SJCRH30 (cell line): ENCODE results near the gene IRF4. TPM values are rescaled to one million over a fixed set of nuclear protein-coding genes. Genes with fewer than 3 reads are reported as not detected.

Source experiments
- DNase-seq, 2 experiments: peaks; one replicate each; pipeline ENCODE4 v3.0.0-alpha.2; 2015 to 2020
- H3K27ac ChIP-seq: fragments of 250-450 bp; sonication (Bioruptor Pico); 2 replicates; pipeline ENCODE4 v1.5.1; 2020; ENCODE audit warnings: mild to moderate bottlenecking, moderate library complexity
- H3K27me3 ChIP-seq: fragments of 250-450 bp; sonication (Bioruptor Pico); 2 replicates; pipeline ENCODE4 v1.5.1; 2020; ENCODE audit warnings: mild to moderate bottlenecking, moderate library complexity
- H3K36me3 ChIP-seq: fragments of 250-450 bp; sonication (Bioruptor Pico); 2 replicates; pipeline ENCODE4 v1.5.1; 2020; ENCODE audit warnings: mild to moderate bottlenecking, moderate library complexity
- H3K4me1 ChIP-seq: fragments of 250-450 bp; sonication (Bioruptor Pico); 2 replicates; pipeline ENCODE4 v1.5.1; 2020; ENCODE audit warnings: mild to moderate bottlenecking, moderate library complexity
- H3K4me3 ChIP-seq: fragments of 250-450 bp; sonication (Bioruptor Pico); 2 replicates; pipeline ENCODE4 v1.5.1; 2020; ENCODE audit warnings: mild to moderate bottlenecking, moderate library complexity
- H3K9me3 ChIP-seq: fragments of 250-450 bp; sonication (Bioruptor Pico); replicated peaks from 2 replicates; pipeline ENCODE4 v1.5.1; 2020; ENCODE audit warnings: mild to moderate bottlenecking, moderate library complexity
- total RNA-seq: library from RNA; depleted of rRNA; stranded (reverse); fragments of >200 nt; shearing (Covaris generic); gene quantifications from 2 replicates; pipeline ENCODE4 v1.2.3, GENCODE V29; 2014

The IRF4 gene
- total RNA-seq, 1 experiment from 2014 or later, result not detected

DNA sequence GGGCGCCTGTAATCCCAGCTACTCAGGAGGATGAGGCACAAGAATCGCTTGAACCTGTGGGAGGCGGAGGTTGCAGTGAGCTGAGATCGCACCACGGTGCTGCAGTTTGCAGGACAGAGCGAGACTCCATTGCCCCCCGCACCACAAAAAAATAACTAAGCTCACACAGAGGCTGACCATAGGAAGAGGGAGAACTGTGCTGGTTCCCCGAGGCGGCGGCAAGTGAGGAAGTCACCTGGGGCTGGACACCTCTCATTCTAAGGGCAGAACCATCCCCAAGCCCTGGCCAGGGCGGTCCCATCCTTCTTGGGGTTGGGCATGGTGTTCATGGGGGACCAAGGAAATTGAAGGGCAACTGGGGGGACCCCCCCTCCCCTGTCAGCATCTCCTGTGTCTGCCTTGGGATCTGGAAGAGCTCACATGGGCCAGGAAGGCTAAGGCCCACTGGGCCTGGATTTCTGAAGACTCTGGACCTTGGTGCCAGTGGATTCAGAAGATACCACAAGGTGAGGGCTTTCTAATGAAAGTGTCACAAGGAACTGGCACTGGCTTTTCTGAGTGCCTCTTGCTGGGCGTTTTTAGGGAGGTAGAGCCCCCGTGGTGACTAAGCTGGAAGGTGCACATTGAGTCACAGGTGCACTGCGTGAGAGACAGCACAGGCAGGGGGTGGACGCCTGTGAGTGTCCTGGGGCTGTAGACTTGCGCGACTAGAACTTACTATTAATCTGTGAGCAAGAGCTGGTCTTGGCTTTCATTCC lies 11.5 kb downstream of the IRF4 start:
- Histone ChIP-seq H3K4me1 (no peaks in the 10 kb centered on the region), H3K27ac (no peak overlapping the region), H3K9me3 (no peaks in the 10 kb centered on the region), H3K4me3 (no peak overlapping the region), H3K36me3 (no peaks in the 10 kb centered on the region), H3K27me3 (no peaks in the 10 kb centered on the region)
- DNase-seq, result no peak

GRCh38 chr6:403659-404655 lies 12.4 kb downstream of the IRF4 start:
- H3K27ac ChIP-seq, result no peak overlapping the region
- no peak for DNase-seq
- H3K4me3 ChIP-seq, result no peak overlapping the region

DNA sequence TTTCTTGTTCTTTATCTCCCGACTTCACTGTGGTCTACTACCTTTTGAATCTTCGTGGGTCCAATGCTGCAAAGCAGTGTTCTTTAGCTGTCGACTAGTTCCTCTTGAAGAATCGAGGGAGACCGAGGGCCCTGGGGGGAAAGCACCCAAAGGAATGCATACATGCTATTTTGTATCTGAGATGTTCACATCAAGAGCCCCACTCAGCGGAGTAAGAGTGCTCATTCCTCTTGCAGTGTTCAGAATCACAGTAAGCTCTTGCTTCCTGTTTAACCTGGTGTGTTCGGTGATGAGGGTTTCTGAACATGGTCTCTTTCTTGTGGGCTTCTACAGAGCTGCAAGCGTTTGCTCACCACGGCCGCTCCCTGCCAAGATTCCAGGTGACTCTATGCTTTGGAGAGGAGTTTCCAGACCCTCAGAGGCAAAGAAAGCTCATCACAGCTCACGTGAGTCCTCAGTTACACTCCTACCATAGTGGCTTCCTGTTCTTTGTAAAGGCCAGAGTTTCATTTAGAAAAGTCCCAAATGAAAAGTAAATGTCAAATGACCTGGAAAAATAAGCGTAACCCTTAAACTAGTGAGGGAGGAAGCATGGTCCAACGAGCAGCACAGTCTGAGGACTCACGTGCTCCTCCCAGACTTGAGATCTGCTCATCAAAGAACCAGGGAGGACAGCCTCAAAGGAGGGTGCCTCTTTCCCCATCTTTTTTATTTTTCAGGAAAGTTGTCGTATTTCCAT lies 13.3 kb downstream of the IRF4 start:
- DNase-seq, result no peak
- H3K36me3 ChIP-seq, result no peaks in the 10 kb centered on the region
- no peak overlapping the region for H3K4me3 ChIP-seq
- H3K4me1 ChIP-seq, result no peaks in the 10 kb centered on the region
- no peak overlapping the region for H3K27ac ChIP-seq
- no peaks in the 10 kb centered on the region for H3K9me3 ChIP-seq
- no peaks in the 10 kb centered on the region for H3K27me3 ChIP-seq

More at GRCh38 chr6:403659-404655, 12.4 kb downstream of the IRF4 start:
- H3K27me3 ChIP-seq, result no peaks in the 10 kb centered on the region
- H3K9me3 ChIP-seq, result no peaks in the 10 kb centered on the region
- no peaks in the 10 kb centered on the region for H3K4me1 ChIP-seq
- no peaks in the 10 kb centered on the region for H3K36me3 ChIP-seq

DNA sequence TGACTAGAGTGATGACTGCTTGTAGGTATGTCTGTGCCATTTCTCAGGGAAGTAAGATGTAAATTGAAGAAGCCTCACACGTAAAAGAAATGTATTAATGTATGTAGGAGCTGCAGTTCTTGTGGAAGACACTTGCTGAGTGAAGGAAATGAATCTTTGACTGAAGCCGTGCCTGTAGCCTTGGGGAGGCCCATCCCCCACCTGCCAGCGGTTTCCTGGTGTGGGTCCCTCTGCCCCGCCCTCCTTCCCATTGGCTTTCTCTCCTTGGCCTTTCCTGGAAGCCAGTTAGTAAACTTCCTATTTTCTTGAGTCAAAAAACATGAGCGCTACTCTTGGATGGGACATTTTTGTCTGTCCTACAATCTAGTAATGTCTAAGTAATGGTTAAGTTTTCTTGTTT lies 16.6 kb downstream of the IRF4 start:
- Histone ChIP-seq H3K4me3 (no peak overlapping the region), H3K36me3 (no peaks in the 10 kb centered on the region), H3K27me3 (no peaks in the 10 kb centered on the region), H3K27ac (no peak overlapping the region), H3K9me3 (no peaks in the 10 kb centered on the region), H3K4me1 (no peaks in the 10 kb centered on the region)
- DNase-seq, result no peak

DNA sequence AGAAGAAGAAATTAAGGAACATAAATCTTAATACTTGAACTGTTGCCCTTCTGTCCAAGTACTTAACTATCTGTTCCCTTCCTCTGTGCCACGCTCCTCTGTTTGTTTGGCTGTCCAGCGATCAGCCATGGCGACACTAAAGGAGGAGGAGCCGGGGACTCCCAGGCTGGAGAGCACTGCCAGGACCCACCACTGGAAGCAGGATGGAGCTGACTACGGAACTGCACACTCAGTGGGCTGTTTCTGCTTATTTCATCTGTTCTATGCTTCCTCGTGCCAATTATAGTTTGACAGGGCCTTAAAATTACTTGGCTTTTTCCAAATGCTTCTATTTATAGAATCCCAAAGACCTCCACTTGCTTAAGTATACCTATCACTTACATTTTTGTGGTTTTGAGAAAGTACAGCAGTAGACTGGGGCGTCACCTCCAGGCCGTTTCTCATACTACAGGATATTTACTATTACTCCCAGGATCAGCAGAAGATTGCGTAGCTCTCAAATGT lies 17.1 kb downstream of the IRF4 start:
- H3K27me3 ChIP-seq, result no peaks in the 10 kb centered on the region
- no peaks in the 10 kb centered on the region for H3K36me3 ChIP-seq
- peak; percentile 43 to 63 for DNase-seq
- no peak overlapping the region for H3K4me3 ChIP-seq
- no peak overlapping the region for H3K27ac ChIP-seq
- H3K4me1 ChIP-seq, result no peaks in the 10 kb centered on the region
- H3K9me3 ChIP-seq, result no peaks in the 10 kb centered on the region

GRCh38 chr6:409370-409972 lies 17.9 kb downstream of the IRF4 start:
- Histone ChIP-seq H3K4me1 (no peaks in the 10 kb centered on the region), H3K27ac (no peak overlapping the region), H3K4me3 (no peak overlapping the region), H3K36me3 (no peaks in the 10 kb centered on the region), H3K27me3 (no peaks in the 10 kb centered on the region), H3K9me3 (no peaks in the 10 kb centered on the region)
- DNase-seq, result no peak

GRCh38 chr6:410555-411395 lies 19.2 kb downstream of the IRF4 start:
- Histone ChIP-seq H3K27me3 (no peaks in the 10 kb centered on the region), H3K4me3 (no peak overlapping the region), H3K4me1 (no peaks in the 10 kb centered on the region), H3K27ac (no peak overlapping the region), H3K36me3 (no peaks in the 10 kb centered on the region), H3K9me3 (no peaks in the 10 kb centered on the region)
- DNase-seq, result no peak

- Histone ChIP-seq H3K36me3 (no peaks in the 10 kb centered on the region), H3K27ac (no peak overlapping the region), H3K9me3 (no peaks in the 10 kb centered on the region), H3K4me3 (no peak overlapping the region), H3K27me3 (no peaks in the 10 kb centered on the region), H3K4me1 (no peaks in the 10 kb centered on the region)
- no peak for DNase-seq
Observed at GRCh38 chr6:411402-412145, 20.0 kb downstream of the IRF4 start.

- Histone ChIP-seq H3K36me3 (no peaks in the 10 kb centered on the region), H3K9me3 (no peaks in the 10 kb centered on the region), H3K27ac (no peak overlapping the region), H3K4me3 (no peak overlapping the region), H3K4me1 (no peaks in the 10 kb centered on the region), H3K27me3 (no peaks in the 10 kb centered on the region)
- no peak for DNase-seq
Observed at GRCh38 chr6:412146-412886, 20.8 kb downstream of the IRF4 start.

- DNase-seq, result no peak
- no peaks in the 10 kb centered on the region for H3K9me3 ChIP-seq
- no peak overlapping the region for H3K4me3 ChIP-seq
- no peak overlapping the region for H3K27ac ChIP-seq
- H3K36me3 ChIP-seq, result no peaks in the 10 kb centered on the region
- H3K4me1 ChIP-seq, result no peaks in the 10 kb centered on the region
- H3K27me3 ChIP-seq, result no peaks in the 10 kb centered on the region
Observed at GRCh38 chr6:414447-414846, 22.9 kb downstream of the IRF4 start.

DNA sequence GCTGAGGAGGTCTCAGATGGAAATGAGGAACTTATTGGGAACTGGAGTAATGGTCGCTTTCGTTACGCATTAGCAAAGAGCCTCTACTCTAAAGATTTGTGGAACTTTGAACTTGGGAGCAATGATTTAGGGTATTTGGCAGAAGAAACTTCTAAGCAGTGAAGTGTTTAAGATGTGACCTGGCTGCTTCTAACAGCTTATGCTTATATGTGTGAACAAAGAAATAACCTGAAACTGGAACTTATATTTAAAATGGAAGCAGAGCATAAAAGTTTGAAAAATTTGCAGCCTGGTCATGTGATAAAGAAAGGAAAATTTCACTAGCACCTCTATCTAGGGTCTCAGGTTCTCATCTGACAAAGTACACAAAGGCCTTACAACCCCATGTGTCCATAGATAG lies 23.5 kb downstream of the IRF4 start:
- Histone ChIP-seq H3K4me3 (no peak overlapping the region), H3K4me1 (no peaks in the 10 kb centered on the region), H3K36me3 (no peaks in the 10 kb centered on the region), H3K27ac (no peak overlapping the region), H3K27me3 (no peaks in the 10 kb centered on the region), H3K9me3 (no peaks in the 10 kb centered on the region)
- DNase-seq, result no peak

DNA sequence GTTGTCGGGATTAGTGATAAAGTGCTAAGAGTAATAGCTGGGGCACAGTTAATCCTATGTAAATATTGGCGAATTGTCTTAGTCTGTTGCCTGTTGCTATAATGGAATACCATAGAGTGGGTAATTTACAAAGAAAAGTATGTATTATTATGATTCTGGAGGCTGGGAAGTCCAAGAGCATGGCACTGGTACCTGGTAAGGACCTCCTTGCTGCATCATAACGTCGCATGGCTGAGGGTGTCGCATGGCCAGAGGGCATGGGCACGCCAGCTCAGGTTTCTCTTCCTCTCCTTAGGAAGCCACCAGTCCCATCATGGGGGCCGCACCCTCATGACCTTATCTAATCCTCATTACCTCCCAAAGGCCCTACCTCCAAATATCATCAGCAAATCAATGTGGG lies 29.7 kb downstream of the IRF4 start:
- H3K27ac ChIP-seq, result no peak overlapping the region

More for the DNA sequence above, 29.7 kb downstream of the IRF4 start:
- H3K4me3 ChIP-seq, result no peak overlapping the region
- no peaks in the 10 kb centered on the region for H3K27me3 ChIP-seq
- H3K36me3 ChIP-seq, result no peaks in the 10 kb centered on the region
- no peaks in the 10 kb centered on the region for H3K4me1 ChIP-seq
- no peak for DNase-seq
- no peaks in the 10 kb centered on the region for H3K9me3 ChIP-seq
